Ovary (tissue), 3 donors: ENCODE results near the gene HERPUD1.

Experiments
- CTCF ChIP-seq, 3 donors: fragments of 450-650 bp in 2 of 3; fragments of 200-600 bp in 1 of 3; IDR thresholded peaks; one replicate each; pipeline versions ENCODE4 v1.5.1 to v1.8.0; 2016 to 2022; ENCODE audit warnings: antibody characterized with exemption in 3 of 3, mild to moderate bottlenecking in 1 of 3
- EP300 ChIP-seq: sonication (generic); formaldehyde crosslinking; IDR thresholded peaks from one replicate; pipeline ENCODE4 v1.6.1; 2017; ENCODE audit warnings: antibody characterized with exemption
- POLR2A ChIP-seq: fragments of 450-650 bp; IDR thresholded peaks from one replicate; pipeline ENCODE4 v1.6.1; 2017; ENCODE audit warnings: antibody characterized with exemption, mild to moderate bottlenecking, moderate library complexity
- donor health status: DM: no; HTN: no; CAD: no.

- no peak for TF ChIP-seq CTCF (IDR thresholded peaks at IDR 0.05)
- TF ChIP-seq POLR2A, result no peak
- TF ChIP-seq EP300, result no peak
These were observed 6.9 kb downstream of the HERPUD1 start for GRCh38 chr16:56938664-56939513.
